NCI-H146 (cell line): ENCODE data around the gene PAX3.

Experiments
- DNase-seq: peaks from one replicate; lab custom pipeline; 2025; lab: John Stamatoyannopoulos, UW

Gene PAX3

GRCh38 chr2:222310747-222311318 is 12.0 kb upstream of the PAX3 start:
- no peak for DNase-seq

GRCh38 chr2:222309766-222310165 is 11.0 kb upstream of the PAX3 start:
- no peak for DNase-seq

GRCh38 chr2:222309361-222309760 is 10.6 kb upstream of the PAX3 start:
- no peak for DNase-seq

- DNase-seq = no peak
These were observed 9.4 kb upstream of the PAX3 start for GRCh38 chr2:222307978-222308730.

- no peak for DNase-seq
These were observed 8.5 kb upstream of the PAX3 start for GRCh38 chr2:222307143-222307756.

- no peak for DNase-seq
These were observed 7.8 kb upstream of the PAX3 start for GRCh38 chr2:222306393-222307142.

GRCh38 chr2:222305516-222306392 is 7.0 kb upstream of the PAX3 start:
- no peak for DNase-seq

GRCh38 chr2:222304737-222305515 is 6.1 kb upstream of the PAX3 start:
- no peak for DNase-seq

GRCh38 chr2:222303828-222304736 is 5.3 kb upstream of the PAX3 start:
- no peak for DNase-seq

- no peak for DNase-seq
These were observed 4.4 kb upstream of the PAX3 start for GRCh38 chr2:222303045-222303827.

- no peak for DNase-seq
These were observed 3.6 kb upstream of the PAX3 start for GRCh38 chr2:222302178-222303018.

- DNase-seq = no peak
These were observed 3.0 kb upstream of the PAX3 start for GRCh38 chr2:222301796-222302118.

- DNase-seq = no peak
These were observed 2.4 kb upstream of the PAX3 start for GRCh38 chr2:222301053-222301795.

GRCh38 chr2:222300726-222301052 is 1.9 kb upstream of the PAX3 start:
- no peak for DNase-seq

- DNase-seq = no peak
These were observed 1.3 kb upstream of the PAX3 start for GRCh38 chr2:222299906-222300725.

GRCh38 chr2:222298001-222298310 is 842 bp downstream of the PAX3 start:
- no peak for DNase-seq

GRCh38 chr2:222297600-222297935 is 1.2 kb downstream of the PAX3 start:
- DNase-seq = no peak
